B cell (primary cell): ENCODE data around the gene ERCC1. TPM values are rescaled to one million over a fixed set of nuclear protein-coding genes. Genes with fewer than 3 reads are reported as not detected.

Experiments used
- ATAC-seq: fragments of 200-7000 bp; cut with Tn5 transposase; one replicate; pipeline ENCODE4 v1.10.0; 2021; ENCODE audit warnings: low read depth, mild to moderate bottlenecking, moderate number of reproducible peaks, moderate library complexity
- CTCF ChIA-PET: fragments of 350-600 bp; sonication (Branson Sonifier 250); formaldehyde crosslinking; loops from one replicate; lab custom pipeline; 2021; ENCODE audit warnings: antibody characterized with exemption, inconsistent platforms; lab: Charles Lee
- POLR2A ChIA-PET: fragments of 350-600 bp; sonication (Branson Sonifier 250); formaldehyde crosslinking; loops from one replicate; lab custom pipeline; 2021; ENCODE audit warnings: antibody characterized with exemption; lab: Charles Lee
- DNase-seq: peaks from one replicate; pipeline ENCODE4 v3.0.0; 2013
- H2AFZ ChIP-seq: 2 replicates; pipeline ENCODE4 v1.6.1; 2012; ENCODE audit warnings: mild to moderate bottlenecking, low read depth, low read length; ENCODE audit not compliant: insufficient read depth, poor library complexity, severe bottlenecking
- H3K27ac ChIP-seq, 2 donors: 1 replicate in 1 of 2; 2 replicates in 1 of 2; pipeline ENCODE4 v1.5.1; 2012 to 2013; ENCODE audit warnings: low read length in 2 of 2, mild to moderate bottlenecking in 2 of 2, moderate library complexity in 1 of 2
- H3K27me3 ChIP-seq, 4 experiments: fragments of 200-600 bp in 1 of 4; sonication (generic) in 1 of 4; replicated peaks in 1 of 4; 1 replicate in 2 of 4; 2 replicates in 2 of 4; pipeline versions ENCODE4 v1.6.1 to v1.7.0; 2013 to 2016; ENCODE audit warnings: low read length in 3 of 4, mild to moderate bottlenecking in 2 of 4, mixed read lengths in 1 of 4, moderate library complexity in 1 of 4; ENCODE audit not compliant: insufficient read depth in 4 of 4, control insufficient read depth in 3 of 4; ENCODE audit errors: control extremely low read depth in 1 of 4
- H3K36me3 ChIP-seq, 2 experiments: replicated peaks in 1 of 2; 1 replicate in 1 of 2; 2 replicates in 1 of 2; pipeline versions ENCODE4 v1.6.1 to v1.7.1; 2013; ENCODE audit warnings: low read length in 1 of 2; ENCODE audit not compliant: insufficient read depth in 2 of 2, control insufficient read depth in 1 of 2; ENCODE audit errors: control extremely low read depth in 1 of 2, extremely low read depth in 1 of 2
- H3K4me1 ChIP-seq, 2 donors: fragments of 200-600 bp in 1 of 2; sonication (generic) in 1 of 2; 1 replicate in 1 of 2; 2 replicates in 1 of 2; pipeline versions ENCODE4 v1.5.1 to v1.6.1; 2013 to 2017; ENCODE audit warnings: low read length in 2 of 2; ENCODE audit not compliant: control insufficient read depth in 2 of 2, insufficient read depth in 2 of 2
- H3K4me2 ChIP-seq: replicated peaks from 2 replicates; pipeline ENCODE3; 2012; ENCODE audit warnings: mild to moderate bottlenecking, low read depth, low read length; ENCODE audit not compliant: poor library complexity, severe bottlenecking
- H3K4me3 ChIP-seq, 5 experiments: fragments of 200-600 bp in 1 of 5; sonication (generic) in 1 of 5; 1 replicate in 3 of 5; 2 replicates in 2 of 5; pipeline versions ENCODE4 v1.5.1 to v1.7.0; 2011 to 2016; ENCODE audit warnings: low read length in 4 of 5, mild to moderate bottlenecking in 4 of 5, low read depth in 2 of 5, control low read depth in 1 of 5, moderate library complexity in 1 of 5; ENCODE audit not compliant: insufficient read depth in 1 of 5; ENCODE audit errors: control extremely low read depth in 1 of 5, extremely low read depth in 1 of 5
- H3K79me2 ChIP-seq: fragments of 200-600 bp; sonication (generic); one replicate; pipeline ENCODE4 v1.6.0; 2016; ENCODE audit warnings: low read length; ENCODE audit not compliant: control insufficient read depth, insufficient read depth
- H3K9ac ChIP-seq: fragments of 200-600 bp; sonication (generic); 2 replicates; pipeline ENCODE4 v1.6.1; 2017; ENCODE audit warnings: mild to moderate bottlenecking, low read length, moderate library complexity
- H3K9me3 ChIP-seq, 3 donors: one replicate each; pipeline versions ENCODE4 v1.6.1 to v1.7.1; 2013; ENCODE audit warnings: low read length in 2 of 3; ENCODE audit not compliant: control insufficient read depth in 2 of 3, insufficient read depth in 1 of 3; ENCODE audit errors: control extremely low read depth in 1 of 3
- H4K20me1 ChIP-seq: 2 replicates; pipeline ENCODE4 v1.6.0; 2012; ENCODE audit warnings: mild to moderate bottlenecking, low read length; ENCODE audit not compliant: insufficient read depth, control insufficient read depth, poor library complexity, severe bottlenecking
- H3K27ac Mint-ChIP-seq: one replicate; pipeline ENCODE4 v1.8.0; 2021; ENCODE audit warnings: mixed read lengths
- H3K27me3 Mint-ChIP-seq: one replicate; pipeline ENCODE4 v1.8.0; 2021; ENCODE audit warnings: mixed read lengths
- H3K4me1 Mint-ChIP-seq: one replicate; pipeline ENCODE4 v1.8.0; 2021; ENCODE audit warnings: mixed read lengths
- H3K4me3 Mint-ChIP-seq: one replicate; pipeline ENCODE4 v1.8.0; 2021; ENCODE audit warnings: mixed read lengths
- H3K9me3 Mint-ChIP-seq: one replicate; pipeline ENCODE4 v1.8.0; 2022; ENCODE audit warnings: mixed read lengths; ENCODE audit not compliant: insufficient read depth
- CTCF ChIP-seq: fragments of 200-600 bp; IDR thresholded peaks from one replicate; pipeline ENCODE4 v1.8.0; 2022; ENCODE audit warnings: antibody characterized with exemption, mild to moderate bottlenecking
- EZH2 ChIP-seq: IDR thresholded peaks from 2 replicates; pipeline ENCODE4 v1.6.1; 2012; ENCODE audit warnings: borderline replicate concordance, low read depth, mild to moderate bottlenecking, moderate library complexity, low read length; ENCODE audit not compliant: insufficient read depth, poor library complexity, severe bottlenecking
- WGBS: methylation state at CpG from one replicate; pipeline ENCODE4 v1.1.5; 2013; ENCODE audit warnings: missing lambda C conversion rate; ENCODE audit not compliant: insufficient coverage; 5-methylcytosine and 5-hydroxymethylcytosine counted together
- intact Hi-C: fragments of 100-400 bp; cut with micrococcal nuclease; formaldehyde crosslinking; loops from one replicate; pipeline ENCODE4 v1.10.0; 2022
- polyA plus RNA-seq: library from polyadenylated mRNA; depleted of rRNA; stranded (reverse); fragments of >200 nt; gene quantifications from 2 replicates; pipeline ENCODE4 v1.2.3, GENCODE V29; 2012
- total RNA-seq, 2 donors: library from RNA; stranded (reverse); fragments of 120-200 nt in 1 of 2; gene quantifications; 1 replicate in 1 of 2; 2 replicates in 1 of 2; pipeline versions ENCODE4 v1.2.3 to v1.2.4, GENCODE V29; 2013 to 2022

The ERCC1 gene
- total and polyA plus RNA-seq, 2 donors (not counting 1 experiment from before 2014, with no cell fraction given) = 75.7 to 81.9 TPM

- H3K36me3 ChIP-seq = no peaks in the 10 kb centered on the region
- H3K4me1 Mint-ChIP-seq = peaks cover 56% of the 10 kb centered on the region
- no peak overlapping the region for H3K9ac ChIP-seq
- no peak for DNase-seq
- no peak for ATAC-seq
- POLR2A ChIA-PET = interaction anchor here (1.6 to 2.0 kb wide), 2 partner anchors 19 to 20 kb away, joined by 4 to 6 read pairs; partner anchors contain the start of gene FOSB
- TF ChIP-seq EZH2 (no peak), CTCF (no peak)
- no peaks in the 10 kb centered on the region for H4K20me1 ChIP-seq
- CTCF ChIA-PET = interaction anchor here (0.7 to 6.4 kb wide), 5 partner anchors 9 to 46 kb away, joined by 3 to 66 read pairs (median 7); no protein-coding TSS in a partner anchor
- no peaks in the 10 kb centered on the region for H3K9me3 Mint-ChIP-seq
- no peak overlapping the region for H3K27ac ChIP-seq
- H3K4me1 ChIP-seq = peaks cover 24 to 41% of the 10 kb centered on the region in 2 donors
- H3K79me2 ChIP-seq = peaks cover 7% of the 10 kb centered on the region
- H3K4me2 ChIP-seq = no peak overlapping the region
- H3K9me3 ChIP-seq = peaks cover 0 to 4% (median 0%) of the 10 kb centered on the region in 3 donors
- no peaks in the 10 kb centered on the region for H3K27me3 ChIP-seq
- no peak overlapping the region for H3K4me3 ChIP-seq
- intact Hi-C loops = no loop called here
- peak overlapping the region; percentile 72 for H3K27ac Mint-ChIP-seq
- no peaks in the 10 kb centered on the region for H3K27me3 Mint-ChIP-seq
- H2AFZ ChIP-seq = no peak overlapping the region
- WGBS = 79% methylated on average over 7 of the region's 7 CpGs
- peak overlapping the region; percentile 49 for H3K4me3 Mint-ChIP-seq
Measured at GRCh38 chr19:45448887-45449299, 25.2 kb upstream of the ERCC1 start.

- no peak for DNase-seq
- H3K4me1 ChIP-seq = peaks cover 28 to 46% of the 10 kb centered on the region in 2 donors
- no peak for ATAC-seq
- no peaks in the 10 kb centered on the region for H3K27me3 Mint-ChIP-seq
- peak overlapping the region; percentile 4 for H3K4me3 Mint-ChIP-seq
- no peaks in the 10 kb centered on the region for H3K9me3 Mint-ChIP-seq
- H2AFZ ChIP-seq = no peak overlapping the region
- no peak overlapping the region for H3K4me2 ChIP-seq
- H4K20me1 ChIP-seq = no peaks in the 10 kb centered on the region
- CTCF ChIA-PET = interaction anchor here (1.5 to 6.4 kb wide), 3 partner anchors 9 to 37 kb away, joined by 4 to 66 read pairs (median 16); no protein-coding TSS in a partner anchor
- peaks cover 56% of the 10 kb centered on the region for H3K4me1 Mint-ChIP-seq
- H3K4me3 ChIP-seq = no peak overlapping the region
- POLR2A ChIA-PET = interaction anchor here (2.0 kb wide), 1 partner anchor 21 kb away, joined by 4 read pairs; no protein-coding TSS in a partner anchor
- WGBS = 89% methylated on average over 1 of the region's 3 CpGs
- H3K79me2 ChIP-seq = peaks cover 7% of the 10 kb centered on the region
- H3K36me3 ChIP-seq = no peaks in the 10 kb centered on the region
- H3K27ac ChIP-seq = no peak overlapping the region
- no peak overlapping the region for H3K9ac ChIP-seq
- TF ChIP-seq EZH2 (no peak), CTCF (no peak)
- H3K9me3 ChIP-seq = peaks cover 0 to 4% (median 0%) of the 10 kb centered on the region in 3 donors
- intact Hi-C loops = no loop called here
- H3K27ac Mint-ChIP-seq = no peak overlapping the region
- no peaks in the 10 kb centered on the region for H3K27me3 ChIP-seq
Measured at GRCh38 chr19:45448425-45448756, 24.7 kb upstream of the ERCC1 start.
